NCI-H146 (cell line): Measurements from ENCODE around the gene CHD6.

Source experiments
- DNase-seq: peaks from one replicate; lab custom pipeline; 2025; lab: John Stamatoyannopoulos, UW

Gene CHD6

DNA sequence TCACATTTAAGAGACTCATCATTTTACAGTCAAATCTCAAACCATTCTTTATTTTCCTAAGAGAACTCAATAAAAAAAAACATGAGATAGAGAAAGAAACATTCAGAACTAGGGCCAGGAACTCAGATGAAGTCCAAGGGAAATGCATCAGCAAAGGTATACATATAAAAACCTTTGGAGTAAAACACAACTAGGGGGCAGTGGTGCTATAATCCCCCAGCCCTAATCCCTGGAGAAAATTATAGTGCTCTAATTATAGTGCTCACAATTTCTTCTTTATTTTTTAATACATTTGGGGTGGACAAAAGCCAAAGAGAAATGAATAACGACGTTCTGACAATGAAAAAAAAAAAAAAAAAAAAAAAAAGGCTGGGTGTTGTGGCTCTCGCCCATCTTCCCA lies 151.0 kb downstream of the CHD6 start:
- DNase-seq, result no peak

- no peak for DNase-seq
Observed at GRCh38 chr20:41463567-41463966, 154.6 kb downstream of the CHD6 start.

GRCh38 chr20:41462372-41463161 lies 155.6 kb downstream of the CHD6 start:
- no peak for DNase-seq

DNA sequence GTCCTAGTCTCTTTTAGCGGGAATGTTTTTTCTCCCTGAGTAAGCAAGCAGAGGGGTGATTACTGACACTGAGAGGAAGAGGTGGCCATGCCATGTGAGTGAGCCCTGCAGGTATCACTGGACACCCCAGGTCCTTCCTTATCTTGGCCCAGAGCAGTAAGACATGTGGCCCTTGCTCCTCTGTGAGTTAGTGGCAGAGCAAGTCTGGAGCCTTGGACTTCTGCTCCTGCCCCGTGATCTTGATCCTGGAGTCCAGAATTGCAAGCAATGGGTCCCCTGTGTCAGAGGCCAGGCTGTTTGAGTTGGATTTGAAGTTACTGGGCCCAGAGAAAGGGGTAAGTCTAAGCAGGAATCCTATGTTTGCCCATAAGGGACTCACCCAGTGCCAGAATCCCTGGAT lies 159.4 kb downstream of the CHD6 start:
- DNase-seq, result no peak

DNA sequence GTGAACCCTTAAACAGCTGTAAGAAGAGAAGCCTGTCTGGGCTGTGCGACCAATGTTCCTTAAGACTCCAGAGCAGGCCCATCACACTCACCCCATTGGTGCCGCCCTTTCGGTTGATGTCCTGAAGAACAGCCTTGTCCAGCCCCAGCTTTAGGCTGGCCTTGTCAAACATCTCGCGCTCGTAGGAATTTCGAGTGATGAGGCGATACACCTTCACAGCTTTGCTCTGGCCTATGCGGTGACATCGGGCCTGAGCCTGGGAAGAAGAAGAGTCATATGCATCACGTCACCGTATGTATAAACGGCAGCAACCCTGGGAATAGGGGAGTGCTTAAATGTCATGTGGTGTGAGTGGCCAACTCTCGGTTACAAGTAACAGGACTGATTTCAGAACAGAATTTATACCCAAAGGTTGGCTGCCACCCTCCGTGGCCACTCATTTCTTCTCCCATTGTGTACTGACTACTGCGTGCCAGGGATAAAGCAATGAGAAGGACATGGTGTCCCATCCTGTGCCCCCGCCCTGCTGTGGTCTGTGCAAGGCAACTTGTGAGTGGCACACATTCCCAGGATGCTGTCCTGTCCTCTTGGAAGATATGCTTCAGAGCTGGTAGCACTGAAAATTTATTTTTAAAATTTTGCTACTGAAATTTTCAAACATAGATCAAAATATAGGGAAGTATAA lies 160.9 kb downstream of the CHD6 start:
- no peak for DNase-seq

GRCh38 chr20:41456351-41456750 lies 161.8 kb downstream of the CHD6 start:
- DNase-seq, result no peak

DNA sequence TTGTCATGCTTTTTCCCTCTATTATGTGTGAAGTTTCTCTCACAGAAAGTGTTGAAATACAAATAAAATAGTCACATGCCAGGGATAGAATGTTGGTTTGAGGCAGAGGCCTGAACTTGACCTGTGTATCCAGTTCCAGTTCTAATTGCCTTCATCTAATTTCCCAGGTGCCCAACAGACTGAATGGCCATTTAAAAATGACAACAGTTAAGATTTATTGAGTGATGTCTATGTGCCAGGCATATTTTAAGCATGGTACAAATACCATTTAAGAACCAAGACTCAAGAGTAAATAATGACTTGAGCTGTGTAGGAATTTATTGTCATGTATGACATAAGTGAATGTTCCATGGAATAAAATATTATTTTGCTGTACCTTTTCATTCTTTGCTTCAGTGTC lies 163.9 kb downstream of the CHD6 start:
- no peak for DNase-seq

- DNase-seq, result no peak
Observed at GRCh38 chr20:41453010-41453950, 164.9 kb downstream of the CHD6 start.

- DNase-seq, result no peak
Observed at GRCh38 chr20:41452226-41452625, 166.0 kb downstream of the CHD6 start.

DNA sequence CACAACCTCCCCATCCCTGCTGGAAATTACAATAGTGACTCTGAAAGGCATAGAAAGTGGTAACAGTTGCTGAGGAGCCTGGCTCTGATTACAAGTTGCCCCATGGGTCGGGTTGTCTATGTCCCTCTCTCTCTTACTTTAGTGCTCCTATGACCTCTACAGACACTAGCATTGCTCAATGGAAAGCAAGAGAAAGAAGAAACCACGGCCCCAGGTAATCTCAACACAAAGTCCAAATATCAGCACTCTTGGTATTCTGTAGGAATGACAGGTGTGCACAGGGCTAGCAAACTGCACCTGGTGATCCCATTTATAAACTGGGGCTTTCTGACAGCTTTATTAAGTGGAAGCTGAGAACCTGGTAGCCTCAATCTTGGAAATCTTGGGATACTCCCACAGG lies 171.2 kb downstream of the CHD6 start:
- no peak for DNase-seq

GRCh38 chr20:41446456-41446855 lies 171.7 kb downstream of the CHD6 start:
- no peak for DNase-seq

DNA sequence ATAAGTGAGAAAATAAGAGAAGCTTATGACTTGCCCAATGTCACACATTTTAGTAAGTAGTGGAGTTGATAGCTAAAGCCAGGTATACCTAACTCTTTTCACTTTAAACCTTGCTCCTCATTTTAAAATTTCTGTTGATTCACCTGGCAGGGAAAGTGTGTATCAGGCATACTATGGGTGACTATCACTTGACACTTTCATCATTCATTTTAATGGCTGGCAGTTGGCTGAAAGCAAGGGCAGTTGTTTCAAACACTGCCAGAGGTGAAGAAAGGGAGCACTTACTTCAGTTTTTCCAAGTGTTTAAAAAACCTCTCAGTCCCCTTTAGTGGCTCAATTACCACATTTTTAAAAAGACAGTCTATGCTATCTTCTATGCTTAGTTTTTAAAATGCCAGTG lies 173.4 kb downstream of the CHD6 start:
- no peak for DNase-seq

- no peak for DNase-seq
Observed at GRCh38 chr20:41443691-41444090, 174.5 kb downstream of the CHD6 start.

GRCh38 chr20:41440882-41441281 lies 177.3 kb downstream of the CHD6 start:
- DNase-seq, result no peak

DNA sequence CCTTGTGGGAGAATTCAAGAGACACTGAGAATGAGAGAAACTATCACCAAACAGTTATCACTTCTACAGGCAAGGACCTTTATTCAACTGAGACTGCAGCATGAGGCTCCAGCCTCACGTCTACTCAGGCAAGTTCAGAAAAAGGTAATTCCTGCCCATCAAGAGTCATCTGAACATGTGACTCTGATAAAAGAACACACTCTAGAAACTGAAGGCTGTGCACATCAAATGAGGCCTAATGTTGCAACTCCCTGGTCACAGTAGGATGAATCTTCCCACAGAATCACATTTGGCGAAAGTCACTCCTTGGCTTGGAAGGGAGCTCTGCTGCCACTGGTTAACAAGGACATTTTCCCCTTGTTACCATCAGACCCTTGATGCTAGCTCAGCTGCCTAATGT lies 180.3 kb downstream of the CHD6 start:
- no peak for DNase-seq

DNA sequence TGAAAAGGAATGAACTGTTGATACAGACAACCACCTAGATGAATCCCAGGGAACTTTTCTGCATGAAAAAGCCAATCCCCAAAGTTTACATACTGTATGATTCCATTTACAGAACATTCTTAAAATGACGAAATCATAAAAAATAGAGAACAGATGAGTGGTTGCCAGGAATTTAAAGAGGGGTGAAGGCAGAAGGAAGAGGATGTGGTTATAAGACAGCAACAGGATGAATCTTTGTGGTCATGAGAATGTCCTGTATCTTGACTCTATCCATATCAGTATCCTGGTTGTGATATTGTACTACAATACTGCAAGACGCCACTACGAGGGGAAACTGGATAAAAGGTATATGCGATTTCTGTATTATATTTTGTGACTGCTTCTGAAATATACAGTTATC lies 181.5 kb downstream of the CHD6 start:
- DNase-seq, result no peak

DNA sequence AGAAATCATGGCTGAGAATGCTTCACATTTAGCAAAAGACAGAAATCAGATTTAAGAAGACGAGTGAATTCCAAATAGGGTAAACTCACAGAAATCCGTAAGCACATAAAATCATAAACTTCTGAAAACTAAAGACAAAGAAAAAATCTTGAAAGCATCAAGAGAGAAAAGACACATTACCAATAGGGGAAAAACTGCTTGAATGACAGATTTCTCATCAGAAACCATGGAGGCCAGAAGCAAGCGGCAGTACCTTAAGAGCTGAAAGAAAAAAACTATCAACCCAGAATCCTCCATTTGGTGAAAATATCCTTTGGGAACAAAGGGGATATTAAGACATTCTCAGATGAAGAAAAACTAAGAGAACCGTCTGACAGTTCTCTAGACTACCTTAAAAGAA lies 185.0 kb downstream of the CHD6 start:
- no peak for DNase-seq

DNA sequence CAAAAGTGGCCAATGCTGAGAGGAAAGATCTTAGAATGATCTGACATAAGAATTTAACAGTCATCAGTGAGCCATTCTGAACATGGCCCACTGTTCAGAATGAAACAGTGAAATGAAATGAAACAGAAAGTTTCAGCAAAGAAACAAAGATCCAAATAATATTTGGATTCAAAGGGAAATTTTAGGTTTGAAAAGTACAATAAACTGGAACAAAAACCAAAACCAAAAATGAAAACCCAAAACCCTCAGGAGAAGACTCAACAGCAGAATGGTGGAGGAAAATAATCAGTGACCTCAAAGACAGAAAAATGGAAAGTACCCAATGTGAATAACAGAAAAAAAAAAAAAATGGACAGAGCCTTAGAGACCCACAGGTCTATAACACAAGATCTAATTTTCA lies 185.4 kb downstream of the CHD6 start:
- DNase-seq, result no peak

GRCh38 chr20:41428285-41428684 lies 189.9 kb downstream of the CHD6 start:
- no peak for DNase-seq

GRCh38 chr20:41427833-41428232 lies 190.3 kb downstream of the CHD6 start:
- no peak for DNase-seq

- DNase-seq, result no peak
Observed at GRCh38 chr20:41426976-41427375, 191.2 kb downstream of the CHD6 start.

DNA sequence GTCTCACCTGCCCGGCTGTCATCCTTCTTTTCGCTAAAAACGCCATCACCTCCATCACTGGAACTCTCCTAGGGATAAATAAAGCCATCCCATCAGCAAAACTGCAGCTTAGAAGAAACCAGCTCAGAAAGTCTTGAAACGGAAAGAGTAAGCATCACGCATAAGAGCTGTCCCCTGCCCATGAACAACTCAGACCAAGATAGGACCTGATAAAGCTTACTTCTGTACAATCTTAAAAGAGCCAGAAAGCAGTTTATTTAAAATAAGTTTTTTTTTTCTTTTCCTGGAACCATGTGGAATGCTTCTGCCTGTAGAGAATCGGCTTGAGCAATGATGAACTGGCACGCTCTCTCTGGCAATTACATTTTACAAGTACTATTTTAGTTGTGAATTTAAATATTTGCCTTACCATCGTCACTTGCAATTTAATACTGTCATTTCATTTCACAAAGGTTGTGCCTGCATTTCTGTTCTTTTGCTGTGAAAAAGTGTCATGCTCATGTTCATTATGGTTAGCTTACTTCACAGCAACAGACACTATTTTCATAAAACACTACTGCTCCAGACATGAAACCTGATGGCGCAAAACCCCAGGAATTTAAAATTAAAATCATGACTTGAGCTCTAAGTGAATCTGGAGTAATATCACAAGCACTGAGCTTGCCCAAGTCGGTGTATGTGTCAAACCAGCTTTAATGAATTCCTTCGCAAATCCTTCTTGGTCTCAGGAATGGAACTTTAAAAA lies 191.9 kb downstream of the CHD6 start:
- DNase-seq, result no peak
